ENCODE results near the gene MYO7B.
A peak's percentile ranks its signal among the peaks of the same experiment; 100 is the strongest.

The MYO7B gene

DNA sequence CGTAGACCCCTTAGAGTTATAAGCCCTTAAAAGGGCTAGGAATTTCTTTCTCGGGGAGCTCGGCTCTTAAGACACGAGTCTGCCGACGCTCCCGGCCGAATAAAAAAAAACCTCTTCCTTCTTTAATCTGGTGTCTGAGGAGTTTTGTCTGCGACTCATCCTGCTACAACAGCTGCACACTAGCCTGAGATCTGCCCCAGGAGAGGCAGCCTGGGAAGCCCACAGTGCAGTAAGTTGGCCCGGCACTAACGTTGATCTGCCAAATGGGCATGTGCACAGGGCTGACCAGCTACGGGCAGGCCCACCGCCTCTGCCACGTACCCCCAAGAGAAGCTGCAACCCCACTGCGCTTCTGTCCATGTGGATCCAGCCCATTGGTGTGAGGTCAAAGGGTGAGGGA lies 148.3 kb downstream of the MYO7B start:
- TF ChIP-seq ZFP30 (CRISPR knock-in tag; IDR thresholded peaks at IDR 0.05) = no peak
- TF ChIP-seq ISL1 (CRISPR knock-in tag; IDR thresholded peaks at IDR 0.05) = no peak
- TF ChIP-seq, protein P1, sequence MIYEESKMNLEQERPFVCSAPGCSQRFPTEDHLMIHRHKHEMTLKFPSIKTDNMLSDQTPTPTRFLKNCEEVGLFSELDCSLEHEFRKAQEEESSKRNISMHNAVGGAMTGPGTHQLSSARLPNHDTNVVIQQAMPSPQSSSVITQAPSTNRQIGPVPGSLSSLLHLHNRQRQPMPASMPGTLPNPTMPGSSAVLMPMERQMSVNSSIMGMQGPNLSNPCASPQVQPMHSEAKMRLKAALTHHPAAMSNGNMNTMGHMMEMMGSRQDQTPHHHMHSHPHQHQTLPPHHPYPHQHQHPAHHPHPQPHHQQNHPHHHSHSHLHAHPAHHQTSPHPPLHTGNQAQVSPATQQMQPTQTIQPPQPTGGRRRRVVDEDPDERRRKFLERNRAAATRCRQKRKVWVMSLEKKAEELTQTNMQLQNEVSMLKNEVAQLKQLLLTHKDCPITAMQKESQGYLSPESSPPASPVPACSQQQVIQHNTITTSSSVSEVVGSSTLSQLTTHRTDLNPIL (CRISPR knock-in tag; IDR thresholded peaks at IDR 0.05; ENCODE audit: low read depth) = no peak
- TF ChIP-seq, protein P2, sequence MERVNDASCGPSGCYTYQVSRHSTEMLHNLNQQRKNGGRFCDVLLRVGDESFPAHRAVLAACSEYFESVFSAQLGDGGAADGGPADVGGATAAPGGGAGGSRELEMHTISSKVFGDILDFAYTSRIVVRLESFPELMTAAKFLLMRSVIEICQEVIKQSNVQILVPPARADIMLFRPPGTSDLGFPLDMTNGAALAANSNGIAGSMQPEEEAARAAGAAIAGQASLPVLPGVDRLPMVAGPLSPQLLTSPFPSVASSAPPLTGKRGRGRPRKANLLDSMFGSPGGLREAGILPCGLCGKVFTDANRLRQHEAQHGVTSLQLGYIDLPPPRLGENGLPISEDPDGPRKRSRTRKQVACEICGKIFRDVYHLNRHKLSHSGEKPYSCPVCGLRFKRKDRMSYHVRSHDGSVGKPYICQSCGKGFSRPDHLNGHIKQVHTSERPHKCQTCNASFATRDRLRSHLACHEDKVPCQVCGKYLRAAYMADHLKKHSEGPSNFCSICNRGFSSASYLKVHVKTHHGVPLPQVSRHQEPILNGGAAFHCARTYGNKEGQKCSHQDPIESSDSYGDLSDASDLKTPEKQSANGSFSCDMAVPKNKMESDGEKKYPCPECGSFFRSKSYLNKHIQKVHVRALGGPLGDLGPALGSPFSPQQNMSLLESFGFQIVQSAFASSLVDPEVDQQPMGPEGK (CRISPR knock-in tag; IDR thresholded peaks at IDR 0.05; ENCODE audit: borderline replicate concordance) = no peak
- TF ChIP-seq CSRNP3 (CRISPR knock-in tag; IDR thresholded peaks at IDR 0.05) = no peak
- no peak for TF ChIP-seq ZC3H10 (CRISPR knock-in tag; IDR thresholded peaks at IDR 0.05)
- TF ChIP-seq POU6F1 (CRISPR knock-in tag; IDR thresholded peaks at IDR 0.05; ENCODE audit: borderline replicate concordance, low read depth) = no peak
- TF ChIP-seq TOX (CRISPR knock-in tag; IDR thresholded peaks at IDR 0.05; ENCODE audit: borderline replicate concordance) = no peak
- TF ChIP-seq ZFP3 (CRISPR knock-in tag; IDR thresholded peaks at IDR 0.05) = no peak
- TF ChIP-seq ZNF70 (CRISPR knock-in tag; IDR thresholded peaks at IDR 0.05) = no peak
- TF ChIP-seq ZNF8 (CRISPR knock-in tag; IDR thresholded peaks at IDR 0.05) = no peak
- TF ChIP-seq CSDC2 (CRISPR knock-in tag; IDR thresholded peaks at IDR 0.05) = no peak
- no peak for TF ChIP-seq GLIS3 (CRISPR knock-in tag; IDR thresholded peaks at IDR 0.05)
- TF ChIP-seq BACH2 (CRISPR knock-in tag; IDR thresholded peaks at IDR 0.05; ENCODE audit: borderline replicate concordance) = no peak
- TF ChIP-seq ZNF565 (CRISPR knock-in tag; conservative IDR thresholded peaks at IDR 0.05; ENCODE audit: low read depth) = no peak
- TF ChIP-seq OSR1 (CRISPR knock-in tag; IDR thresholded peaks at IDR 0.05) = no peak
- no peak for TF ChIP-seq RARB (CRISPR knock-in tag; IDR thresholded peaks at IDR 0.05)
- no peak for TF ChIP-seq TCF4 (CRISPR knock-in tag; IDR thresholded peaks at IDR 0.05; ENCODE audit: borderline replicate concordance)
- peak; percentile 41; the same call in 2 of the 3 replicates for ATAC-seq

GRCh38 chr2:127685410-127686080 lies 150.1 kb downstream of the MYO7B start:
- TF ChIP-seq ESRRG (CRISPR knock-in tag; IDR thresholded peaks at IDR 0.05) (no peak), POU6F1 (CRISPR knock-in tag; IDR thresholded peaks at IDR 0.05; ENCODE audit: borderline replicate concordance, low read depth) (no peak), CSRNP3 (CRISPR knock-in tag; IDR thresholded peaks at IDR 0.05) (no peak), SNAI2 (CRISPR knock-in tag; IDR thresholded peaks at IDR 0.05) (no peak), ZNF565 (CRISPR knock-in tag; conservative IDR thresholded peaks at IDR 0.05; ENCODE audit: low read depth) (no peak), TSHZ2 (CRISPR knock-in tag; IDR thresholded peaks at IDR 0.05) (no peak)
- ATAC-seq = no peak

All from SK-N-SH treated with all-trans-retinoic acid at 6 μM for 48 hours (cell line).